Progenitor cell of endocrine pancreas (in vitro differentiated cells): ENCODE data around the gene C12orf75. TPM values are rescaled to one million over a fixed set of nuclear protein-coding genes. Genes with fewer than 3 reads are reported as not detected.
"Not testable (repeated sequence)": the region's sequence is repeated elsewhere in the genome, so short reads cannot be mapped to it uniquely, and the experiment has no call there.

Experiments used
- DNase-seq: peaks from one replicate; pipeline ENCODE4 v3.0.0; 2021; ENCODE audit warnings: low spot score; ENCODE audit not compliant: unreplicated experiment
- H3K27ac Mint-ChIP-seq: 2 replicates; pipeline ENCODE4 v1.8.0; 2021; ENCODE audit warnings: mild to moderate bottlenecking, moderate library complexity, mixed read lengths
- H3K27me3 Mint-ChIP-seq: 2 replicates; pipeline ENCODE4 v1.8.0; 2021; ENCODE audit warnings: mixed read lengths
- H3K36me3 Mint-ChIP-seq: 2 replicates; pipeline ENCODE4 v1.8.0; 2022; ENCODE audit warnings: mixed read lengths; ENCODE audit not compliant: insufficient read depth
- H3K4me1 Mint-ChIP-seq: 2 replicates; pipeline ENCODE4 v1.8.0; 2021; ENCODE audit warnings: low read depth, mixed read lengths
- H3K4me3 Mint-ChIP-seq: 2 replicates; pipeline ENCODE4 v1.8.0; 2021; ENCODE audit warnings: low read depth, mild to moderate bottlenecking, moderate library complexity, mixed read lengths
- H3K9me3 Mint-ChIP-seq: 2 replicates; pipeline ENCODE4 v1.8.0; 2021; ENCODE audit warnings: low read depth, mixed read lengths
- total RNA-seq: library from RNA; stranded (reverse); gene quantifications from 2 replicates; pipeline ENCODE4 v1.2.1, GENCODE V29; 2021
- TF ChIP-seq, protein P1 (sequence below): fragments of 200-600 bp; sonication (generic); IDR thresholded peaks from one replicate; pipeline ENCODE4 v1.5.0; 2021; ENCODE audit warnings: antibody characterized with exemption, mild to moderate bottlenecking; ENCODE audit not compliant: unreplicated experiment

C12orf75 gene
- total RNA-seq, 1 donor from 2014 or later: 228 TPM

DNA sequence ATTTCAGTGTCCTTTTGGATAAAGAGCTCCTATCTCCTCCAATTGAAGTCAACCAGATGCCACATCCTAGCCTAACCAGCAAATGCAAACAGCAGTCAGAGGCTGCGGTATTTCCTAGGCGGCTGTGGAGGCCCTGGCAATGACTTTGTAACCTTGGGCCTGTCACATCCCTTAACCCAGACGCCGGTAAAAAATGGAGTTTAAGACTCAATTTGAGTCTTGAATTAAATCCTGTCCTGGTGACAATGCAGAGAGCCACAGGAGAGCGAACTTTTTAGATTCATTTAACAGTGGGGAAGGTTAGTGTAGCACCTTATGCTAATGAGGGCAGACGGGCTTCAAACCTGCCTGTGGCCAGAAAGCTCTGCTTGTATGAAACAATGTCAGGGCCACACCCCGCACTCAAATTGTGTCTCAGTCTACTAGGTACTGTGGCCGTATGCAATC, 1.3 kb downstream of the C12orf75 start:
- Mint-ChIP-seq H3K4me1 (peaks cover 52% of the 10 kb centered on the region), H3K27me3 (no peaks in the 10 kb centered on the region), H3K36me3 (peaks cover 9% of the 10 kb centered on the region), H3K27ac (peak overlapping the region; percentile 90), H3K4me3 (peak overlapping the region; percentile 85), H3K9me3 (peaks cover 3% of the 10 kb centered on the region)
- no peak for DNase-seq
- TF ChIP-seq, protein P1, sequence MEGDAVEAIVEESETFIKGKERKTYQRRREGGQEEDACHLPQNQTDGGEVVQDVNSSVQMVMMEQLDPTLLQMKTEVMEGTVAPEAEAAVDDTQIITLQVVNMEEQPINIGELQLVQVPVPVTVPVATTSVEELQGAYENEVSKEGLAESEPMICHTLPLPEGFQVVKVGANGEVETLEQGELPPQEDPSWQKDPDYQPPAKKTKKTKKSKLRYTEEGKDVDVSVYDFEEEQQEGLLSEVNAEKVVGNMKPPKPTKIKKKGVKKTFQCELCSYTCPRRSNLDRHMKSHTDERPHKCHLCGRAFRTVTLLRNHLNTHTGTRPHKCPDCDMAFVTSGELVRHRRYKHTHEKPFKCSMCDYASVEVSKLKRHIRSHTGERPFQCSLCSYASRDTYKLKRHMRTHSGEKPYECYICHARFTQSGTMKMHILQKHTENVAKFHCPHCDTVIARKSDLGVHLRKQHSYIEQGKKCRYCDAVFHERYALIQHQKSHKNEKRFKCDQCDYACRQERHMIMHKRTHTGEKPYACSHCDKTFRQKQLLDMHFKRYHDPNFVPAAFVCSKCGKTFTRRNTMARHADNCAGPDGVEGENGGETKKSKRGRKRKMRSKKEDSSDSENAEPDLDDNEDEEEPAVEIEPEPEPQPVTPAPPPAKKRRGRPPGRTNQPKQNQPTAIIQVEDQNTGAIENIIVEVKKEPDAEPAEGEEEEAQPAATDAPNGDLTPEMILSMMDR: no peak

DNA sequence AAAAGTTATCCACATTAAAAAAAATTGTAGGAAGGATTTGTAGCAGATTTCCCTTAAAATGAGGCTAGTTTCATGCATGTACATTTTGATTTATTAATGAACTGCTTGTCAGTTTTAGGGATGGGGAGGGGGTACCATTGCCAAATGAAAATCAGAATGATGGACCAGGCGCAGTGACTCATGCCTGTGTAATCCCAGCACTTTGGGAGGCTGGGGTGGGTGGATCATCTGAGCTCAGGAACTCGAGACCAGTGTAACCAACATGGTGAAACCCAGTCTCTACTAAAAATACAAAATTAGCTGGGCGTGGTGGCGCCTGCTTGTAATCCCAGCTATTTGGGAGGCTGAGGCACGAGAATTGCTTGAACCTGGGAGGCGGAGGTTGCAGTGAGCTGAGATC, 1.8 kb downstream of the C12orf75 start:
- peaks cover 51% of the 10 kb centered on the region for H3K4me1 Mint-ChIP-seq
- H3K4me3 Mint-ChIP-seq: peak overlapping the region; percentile 85
- H3K36me3 Mint-ChIP-seq, H3K27me3 Mint-ChIP-seq, DNase-seq, H3K9me3 Mint-ChIP-seq: not testable (repeated sequence)
- peak overlapping the region; percentile 90 for H3K27ac Mint-ChIP-seq

DNA sequence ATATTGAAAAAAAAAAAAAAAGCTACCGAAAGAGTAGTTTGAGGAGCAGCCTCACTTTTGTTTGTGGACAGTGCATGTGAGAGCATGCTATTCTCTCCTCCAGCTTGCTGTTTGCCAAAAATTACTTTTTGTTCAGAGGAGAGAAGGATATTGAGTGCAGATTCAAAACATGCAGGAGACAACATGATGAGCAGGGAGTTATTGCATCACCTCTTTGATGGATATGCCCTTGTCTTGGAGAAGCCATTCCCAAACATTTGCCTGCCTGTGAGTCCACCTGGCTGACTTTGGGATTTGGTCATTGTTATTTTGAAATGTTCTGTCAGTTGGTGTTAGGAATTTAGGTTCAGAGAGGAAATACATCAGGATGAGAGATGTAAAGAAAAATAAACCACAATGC, 2.4 kb downstream of the C12orf75 start:
- no peaks in the 10 kb centered on the region for H3K27me3 Mint-ChIP-seq
- peak overlapping the region; percentile 85 for H3K27ac Mint-ChIP-seq
- peaks cover 12% of the 10 kb centered on the region for H3K36me3 Mint-ChIP-seq
- H3K4me3 Mint-ChIP-seq: peak overlapping the region; percentile 85
- TF ChIP-seq, protein P1: no peak
- peaks cover 53% of the 10 kb centered on the region for H3K4me1 Mint-ChIP-seq
- H3K9me3 Mint-ChIP-seq: peaks cover 3% of the 10 kb centered on the region
- DNase-seq: no peak

DNA sequence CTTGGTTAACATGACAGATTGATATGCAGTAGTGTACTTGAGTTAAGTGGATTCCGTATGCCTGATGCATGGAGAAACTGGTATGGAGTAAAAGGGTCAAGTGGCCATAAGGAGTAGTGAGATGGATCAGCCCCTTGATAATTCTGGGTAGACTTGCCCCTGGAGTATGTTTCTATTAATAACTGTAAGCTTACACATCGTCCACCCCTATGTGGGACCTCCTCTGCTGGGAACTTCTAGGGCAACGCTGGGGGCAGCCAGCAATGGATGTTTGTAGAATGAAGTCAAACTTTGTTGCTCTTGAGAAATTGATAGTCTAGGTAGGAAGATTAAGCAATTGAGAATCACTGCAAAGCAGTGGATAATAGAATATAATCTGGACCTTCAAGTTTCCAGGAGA, 3.5 kb downstream of the C12orf75 start:
- Mint-ChIP-seq H3K27me3 (no peaks in the 10 kb centered on the region), H3K27ac (peak overlapping the region; percentile 86), H3K4me1 (peaks cover 53% of the 10 kb centered on the region), H3K36me3 (peaks cover 17% of the 10 kb centered on the region), H3K4me3 (peak overlapping the region; percentile 69), H3K9me3 (peaks cover 3% of the 10 kb centered on the region)
- no peak for DNase-seq
- TF ChIP-seq, protein P1: no peak

DNA sequence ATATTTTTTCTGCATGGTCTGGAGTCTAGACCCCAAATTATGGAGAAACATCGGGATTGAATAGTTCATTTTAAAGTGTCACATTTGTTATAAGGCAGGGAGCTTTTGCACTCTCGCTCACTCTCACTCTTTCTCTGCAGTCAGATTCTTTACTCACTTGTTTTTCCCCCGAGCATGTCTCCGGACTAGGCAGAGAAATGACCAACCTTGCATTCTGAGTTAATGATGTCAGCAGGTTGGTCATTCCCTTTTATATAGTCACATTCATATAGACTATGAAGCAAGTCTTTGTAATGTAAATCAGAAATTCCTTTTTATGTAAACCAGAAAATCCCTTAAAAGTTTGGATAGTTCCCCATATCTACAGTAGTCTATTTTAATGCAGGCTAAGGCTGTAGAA, 4.1 kb downstream of the C12orf75 start:
- peak overlapping the region; percentile 69 for H3K4me3 Mint-ChIP-seq
- peak overlapping the region; percentile 86 for H3K27ac Mint-ChIP-seq
- H3K27me3 Mint-ChIP-seq: no peaks in the 10 kb centered on the region
- peaks cover 17% of the 10 kb centered on the region for H3K36me3 Mint-ChIP-seq
- peaks cover 3% of the 10 kb centered on the region for H3K9me3 Mint-ChIP-seq
- TF ChIP-seq, protein P1: no peak
- DNase-seq: no peak
- H3K4me1 Mint-ChIP-seq: peaks cover 53% of the 10 kb centered on the region

DNA sequence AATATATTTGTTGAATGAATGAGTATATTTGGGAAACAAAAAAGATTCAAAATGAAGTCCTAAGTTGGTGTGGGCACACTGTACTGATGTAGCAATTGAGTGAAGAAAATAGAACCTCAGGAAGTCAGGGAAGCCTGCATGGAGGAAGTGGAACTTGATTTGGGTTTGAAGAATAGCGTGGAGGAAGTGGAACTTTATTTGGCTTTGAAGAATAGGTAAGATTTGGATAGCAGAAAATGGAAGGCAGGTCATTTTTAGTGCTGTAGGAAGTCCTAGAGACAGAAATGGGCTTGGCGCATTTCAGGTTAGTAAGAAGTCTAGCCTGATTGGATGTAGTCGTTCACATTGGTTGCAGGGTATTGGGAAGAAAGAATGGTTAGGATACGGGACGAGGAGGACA, 5.4 kb downstream of the C12orf75 start:
- no peaks in the 10 kb centered on the region for H3K27me3 Mint-ChIP-seq
- DNase-seq: no peak
- peaks cover 26% of the 10 kb centered on the region for H3K36me3 Mint-ChIP-seq
- H3K27ac Mint-ChIP-seq: peak overlapping the region; percentile 81
- peaks cover 53% of the 10 kb centered on the region for H3K4me1 Mint-ChIP-seq
- no peak overlapping the region for H3K4me3 Mint-ChIP-seq
- H3K9me3 Mint-ChIP-seq: peaks cover 9% of the 10 kb centered on the region
- TF ChIP-seq, protein P1: no peak
